ENCODE data around the gene SS18L1.
A peak's percentile ranks its signal among the peaks of the same experiment; 100 is the strongest.

Gene SS18L1

DNA sequence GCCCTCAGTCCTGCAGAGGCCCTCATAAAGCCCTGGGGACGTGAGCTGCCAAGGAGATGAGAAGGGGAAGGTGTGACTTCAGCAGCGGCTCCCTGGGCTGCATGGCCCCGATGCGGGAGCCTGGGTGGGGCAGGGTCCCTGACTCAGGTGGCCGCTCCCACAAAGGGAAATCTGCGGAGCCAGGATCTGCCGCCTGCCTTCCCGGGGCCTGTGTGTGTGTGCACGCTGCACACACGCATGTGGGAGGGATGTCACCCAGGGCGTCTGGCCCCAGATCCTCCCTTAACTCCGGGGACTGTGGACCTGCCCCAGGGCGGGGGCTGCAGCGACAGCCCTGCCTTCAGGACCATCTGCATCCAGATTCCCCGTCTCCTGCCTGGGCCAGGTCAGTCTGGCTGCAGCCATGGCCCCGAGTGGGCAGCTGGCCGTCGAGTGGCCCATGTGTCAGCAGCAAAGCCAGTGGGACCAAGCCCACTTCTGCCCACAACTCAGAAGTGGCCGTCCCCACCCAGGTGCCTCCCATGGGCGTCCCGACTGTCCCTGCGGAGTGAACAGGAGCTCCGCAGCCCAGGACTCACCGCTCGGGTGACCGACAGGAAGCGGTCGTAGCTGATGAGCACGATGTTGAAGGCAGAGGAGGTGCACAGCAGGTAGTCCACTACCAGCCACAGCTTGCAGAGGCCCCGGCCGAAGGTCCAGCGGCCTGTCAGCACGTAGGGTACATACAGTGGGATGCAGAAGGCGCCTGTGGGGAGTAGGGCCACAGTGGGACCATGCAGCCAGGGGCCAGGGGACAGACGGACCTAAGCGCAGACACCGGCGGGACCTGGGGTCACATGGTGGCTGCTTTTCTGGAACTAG is 74.6 kb downstream of the SS18L1 start:
- TF ChIP-seq, protein P1, sequence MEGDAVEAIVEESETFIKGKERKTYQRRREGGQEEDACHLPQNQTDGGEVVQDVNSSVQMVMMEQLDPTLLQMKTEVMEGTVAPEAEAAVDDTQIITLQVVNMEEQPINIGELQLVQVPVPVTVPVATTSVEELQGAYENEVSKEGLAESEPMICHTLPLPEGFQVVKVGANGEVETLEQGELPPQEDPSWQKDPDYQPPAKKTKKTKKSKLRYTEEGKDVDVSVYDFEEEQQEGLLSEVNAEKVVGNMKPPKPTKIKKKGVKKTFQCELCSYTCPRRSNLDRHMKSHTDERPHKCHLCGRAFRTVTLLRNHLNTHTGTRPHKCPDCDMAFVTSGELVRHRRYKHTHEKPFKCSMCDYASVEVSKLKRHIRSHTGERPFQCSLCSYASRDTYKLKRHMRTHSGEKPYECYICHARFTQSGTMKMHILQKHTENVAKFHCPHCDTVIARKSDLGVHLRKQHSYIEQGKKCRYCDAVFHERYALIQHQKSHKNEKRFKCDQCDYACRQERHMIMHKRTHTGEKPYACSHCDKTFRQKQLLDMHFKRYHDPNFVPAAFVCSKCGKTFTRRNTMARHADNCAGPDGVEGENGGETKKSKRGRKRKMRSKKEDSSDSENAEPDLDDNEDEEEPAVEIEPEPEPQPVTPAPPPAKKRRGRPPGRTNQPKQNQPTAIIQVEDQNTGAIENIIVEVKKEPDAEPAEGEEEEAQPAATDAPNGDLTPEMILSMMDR (IDR thresholded peaks at IDR 0.05; ENCODE audit: insufficient read depth, low read depth, low read length, missing control alignments): no peak
- no peak for DNase-seq (ENCODE audit: low read depth)
- no peak overlapping the region for H3K4me3 ChIP-seq (ENCODE audit: low read depth, low read length)

DNA sequence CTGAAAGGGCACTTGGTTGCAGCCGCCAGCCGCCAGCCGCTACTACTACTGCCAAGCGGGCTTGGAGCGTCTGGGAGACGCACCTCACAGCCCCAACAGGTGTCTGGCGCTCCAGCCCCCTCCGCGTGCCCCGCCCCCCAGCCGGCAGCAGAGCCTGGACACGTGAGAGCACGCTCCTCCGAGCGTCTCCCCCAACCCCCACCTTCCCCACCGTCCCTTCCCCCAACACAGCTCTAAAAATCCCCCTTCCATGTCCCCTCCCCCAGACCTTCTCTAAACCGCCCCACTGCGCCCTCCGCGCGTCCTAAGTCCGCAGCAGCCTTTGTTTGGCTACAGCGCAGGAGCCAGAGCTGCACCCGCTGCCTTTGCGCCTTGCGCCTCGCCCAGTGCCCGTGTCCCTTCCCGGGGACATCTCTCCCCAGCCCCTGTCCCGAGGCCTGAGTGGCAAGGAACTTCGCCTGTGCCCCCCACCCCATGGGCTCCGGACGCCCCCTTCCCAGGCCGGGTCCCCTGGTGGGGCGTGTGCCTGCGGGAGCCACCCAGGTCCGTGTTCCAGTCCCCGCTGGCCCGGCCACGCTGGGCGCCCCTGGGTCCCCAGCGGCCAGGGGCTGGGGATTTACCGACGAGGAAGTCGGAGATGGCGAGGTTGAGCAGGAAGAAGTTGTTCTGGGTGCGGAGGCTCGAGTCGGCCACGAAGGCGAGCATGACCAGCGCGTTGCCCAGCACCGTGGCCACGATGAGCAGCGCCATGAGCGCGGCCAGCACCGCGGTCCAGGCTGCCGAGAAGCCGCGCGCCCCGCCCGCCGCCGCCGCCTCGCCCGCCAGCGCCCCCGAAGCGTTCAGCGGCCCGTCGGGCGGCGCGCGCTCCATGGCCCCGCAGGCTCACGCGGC is 75.8 kb downstream of the SS18L1 start:
- TF ChIP-seq, protein P1 (IDR thresholded peaks at IDR 0.05; ENCODE audit: insufficient read depth, low read depth, low read length, missing control alignments): no peak
- no peak overlapping the region for H3K4me3 ChIP-seq (ENCODE audit: low read depth, low read length)
- DNase-seq (ENCODE audit: low read depth): no peak

DNA sequence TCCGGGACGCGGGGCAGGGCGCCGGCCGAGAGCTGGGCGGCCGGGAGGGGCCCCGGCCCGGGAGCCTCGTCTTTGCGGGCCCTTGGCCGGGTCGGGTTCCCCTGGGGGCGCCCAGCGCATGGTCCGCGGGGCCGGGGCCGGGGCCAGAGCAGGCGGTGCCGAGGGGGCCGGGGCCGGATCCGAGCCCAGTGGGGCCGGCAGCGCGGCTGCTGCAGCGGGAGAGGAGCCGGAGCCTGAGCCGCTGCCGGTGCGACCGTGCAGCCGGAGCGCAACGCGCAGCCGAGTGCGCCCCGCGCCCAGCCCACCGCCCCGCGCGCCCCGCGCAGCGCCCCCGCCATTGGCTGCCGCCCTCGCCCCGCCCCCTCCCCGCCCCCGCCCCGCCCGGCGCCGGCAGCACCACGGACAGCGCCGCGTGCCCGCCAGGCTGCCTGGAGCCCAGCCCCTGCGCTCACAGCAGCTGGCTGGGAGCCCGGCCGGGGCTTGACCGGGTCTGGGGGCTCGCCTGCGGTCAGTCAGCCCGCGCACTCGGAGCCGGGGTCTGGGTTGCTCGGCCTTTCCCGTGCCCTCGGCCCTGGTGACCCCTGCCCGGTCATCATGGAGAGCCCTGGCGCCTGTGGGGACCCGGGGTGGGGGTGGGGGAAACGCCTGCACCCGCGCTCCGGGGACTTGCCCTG is 76.6 kb downstream of the SS18L1 start, which contains the start of gene HRH3:
TSS of gene HRH3 (minus strand) at position 287 of the 674 bp plus-strand sequence. CDS start 308 bp downstream, outside the sequence.
- H3K4me3 ChIP-seq (ENCODE audit: low read depth, low read length): no peak within 1 kb of the TSS
- TF ChIP-seq, protein P1 (IDR thresholded peaks at IDR 0.05; ENCODE audit: insufficient read depth, low read depth, low read length, missing control alignments): no peak
- peak; percentile 20 for DNase-seq (ENCODE audit: low read depth)

DNA sequence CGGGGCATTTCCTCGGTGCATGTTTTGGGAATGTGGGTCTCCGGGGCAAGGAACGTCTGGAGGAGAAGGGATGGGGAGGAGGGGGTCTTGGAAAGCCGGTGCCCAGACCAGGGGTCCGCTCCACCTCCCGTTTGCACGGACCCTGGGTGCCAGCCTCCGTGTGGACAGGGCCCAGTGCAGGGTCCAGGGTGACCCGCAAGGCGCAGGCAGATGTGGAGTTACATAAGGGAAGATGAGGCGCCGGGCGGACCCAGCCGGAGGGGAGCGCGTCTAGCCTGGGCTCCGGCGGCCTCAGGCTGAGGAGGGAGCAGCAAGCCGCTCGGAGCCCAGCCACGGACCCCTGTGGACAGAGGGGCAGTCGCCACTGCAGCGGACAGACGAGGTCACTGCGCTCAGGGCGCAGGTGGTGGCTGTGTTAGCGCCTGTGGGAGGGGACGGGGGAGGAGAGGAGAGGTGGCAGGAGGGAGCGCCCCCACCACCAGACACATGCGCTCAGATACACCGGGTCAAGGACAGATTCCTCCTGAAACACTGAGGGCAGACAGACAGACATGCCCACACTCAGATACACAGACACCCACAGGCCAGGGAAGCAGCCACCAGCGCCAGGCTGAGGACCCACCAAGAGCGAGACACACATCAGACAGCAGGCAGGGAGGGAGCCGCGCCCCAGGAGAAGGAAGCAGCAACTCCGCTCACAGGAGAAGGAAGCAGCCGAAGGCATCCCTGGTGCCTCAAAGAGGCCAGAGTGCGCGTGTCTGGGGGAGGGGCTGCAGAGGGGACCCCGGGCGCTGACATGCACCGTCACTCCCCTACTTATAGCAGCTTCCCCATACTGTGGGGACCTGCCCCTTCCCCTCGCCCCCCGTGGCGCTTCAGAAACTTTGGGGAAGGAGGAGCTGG is 77.3 kb downstream of the SS18L1 start:
- no peak overlapping the region for H3K4me3 ChIP-seq (ENCODE audit: low read depth, low read length)
- TF ChIP-seq, protein P1 (IDR thresholded peaks at IDR 0.05; ENCODE audit: insufficient read depth, low read depth, low read length, missing control alignments): no peak
- DNase-seq (ENCODE audit: low read depth): no peak

DNA sequence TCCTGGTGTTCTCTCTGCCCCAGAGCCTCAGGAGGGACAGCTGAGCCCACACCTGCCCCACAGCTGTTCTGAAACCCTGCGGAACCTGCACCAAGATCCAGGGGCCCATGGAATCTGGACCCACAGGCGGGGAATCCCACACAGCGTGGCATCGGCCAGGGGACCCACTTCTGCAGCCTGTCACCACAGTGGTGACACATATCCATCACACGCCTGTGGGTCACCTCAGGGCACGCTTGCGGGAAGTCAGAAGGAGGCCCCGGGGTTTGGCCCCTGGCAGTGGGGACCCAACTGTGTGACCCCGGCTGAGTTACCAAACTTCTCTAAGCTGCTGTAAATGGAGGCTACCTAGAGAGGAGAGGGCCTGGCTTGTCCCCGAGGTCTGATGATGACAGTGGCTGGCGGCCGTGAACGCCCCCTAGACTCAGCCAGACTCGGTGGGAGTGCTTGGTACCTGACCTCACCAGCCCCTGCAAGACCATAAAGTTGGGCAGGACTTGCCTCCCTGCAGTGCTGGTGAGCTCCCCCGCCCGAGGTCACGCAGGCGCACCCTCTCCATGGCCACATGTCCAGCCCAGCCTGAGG is 78.8 kb downstream of the SS18L1 start:
- TF ChIP-seq, protein P1 (IDR thresholded peaks at IDR 0.05; ENCODE audit: insufficient read depth, low read depth, low read length, missing control alignments): no peak
- H3K4me3 ChIP-seq (ENCODE audit: low read depth, low read length): no peak overlapping the region
- DNase-seq (ENCODE audit: low read depth): no peak

Data from GM12865 (cell line).